ENCODE results near the gene TRPM2. TPM values are rescaled to one million over a fixed set of nuclear protein-coding genes. Genes with fewer than 3 reads are reported as not detected.

TRPM2 gene
- total and polyA plus RNA-seq, 2 donors (not counting 3 experiments of a cell fraction or from before 2014, with no cell fraction given) = not detected

- dilution Hi-C loops (cut with MboI; ENCODE audit: extremely low pct_ligation_motif_present, low sequenced_read_pairs) (no loop called here), intact Hi-C loops (cut with micrococcal nuclease) (no loop called here)
- H3K9me3 ChIP-seq (replicated peaks; ENCODE audit: control insufficient read depth, insufficient read depth, low read length) = no peaks in the 10 kb centered on the region
- H2AFZ ChIP-seq (ENCODE audit: low read depth, low read length) = no peak overlapping the region
- no peaks in the 10 kb centered on the region for H3K36me3 ChIP-seq (ENCODE audit: control insufficient read depth in 2 of 2, extremely low read depth in 1 of 2, insufficient read depth in 2 of 2, low read length in 2 of 2)
- H3K4me3 ChIP-seq (replicated peaks in 1 of 3; ENCODE audit: insufficient read depth in 1 of 3, low read depth in 1 of 3, low read length in 3 of 3) = no peak overlapping the region
- POLR2A ChIA-PET = no interaction called here
- H3K4me2 ChIP-seq (ENCODE audit: insufficient read depth, low read length) = no peak overlapping the region
- DNase-seq (ENCODE audit: low read depth, low spot score) = no peak
- FAIRE-seq = no peak
- no peaks in the 10 kb centered on the region for H4K20me1 ChIP-seq (replicated peaks; ENCODE audit: control insufficient read depth, extremely low read depth, insufficient read depth, low read length)
- no peaks in the 10 kb centered on the region for H3K79me2 ChIP-seq (ENCODE audit: control insufficient read depth, insufficient read depth, low read length)
- no peaks in the 10 kb centered on the region for H3K9me1 ChIP-seq (replicated peaks; ENCODE audit: control insufficient read depth, extremely low read depth, insufficient read depth, low read length)
- H3K9ac ChIP-seq (replicated peaks; ENCODE audit: extremely low read depth, insufficient read depth, low read length) = no peak overlapping the region
- no peaks in the 10 kb centered on the region for H3K27me3 ChIP-seq (ENCODE audit: control insufficient read depth in 2 of 2, insufficient read depth in 2 of 2, low read length in 2 of 2)
- TF ChIP-seq POLR2A (IDR thresholded peaks at IDR 0.05; ENCODE audit: low read depth, low read length) (no peak), GATA2 (IDR thresholded peaks at IDR 0.05; ENCODE audit: insufficient read depth, insufficient read length, low read depth, low read length) (no peak), JUN (IDR thresholded peaks at IDR 0.05; ENCODE audit: borderline replicate concordance, insufficient read depth, insufficient read length, low read depth) (no peak), FOS (IDR thresholded peaks at IDR 0.05; ENCODE audit: borderline replicate concordance, insufficient read depth, low read length) (no peak), MYC (IDR thresholded peaks at IDR 0.05; ENCODE audit: low read depth, low read length) (no peak), EZH2 (IDR thresholded peaks at IDR 0.05; ENCODE audit: borderline replicate concordance, low read depth, low read length, severe bottlenecking) (no peak), POLR2AphosphoS5 (IDR thresholded peaks at IDR 0.05; ENCODE audit: insufficient read depth, low read depth, low read length) (no peak)
- TF ChIP-seq, protein P1, sequence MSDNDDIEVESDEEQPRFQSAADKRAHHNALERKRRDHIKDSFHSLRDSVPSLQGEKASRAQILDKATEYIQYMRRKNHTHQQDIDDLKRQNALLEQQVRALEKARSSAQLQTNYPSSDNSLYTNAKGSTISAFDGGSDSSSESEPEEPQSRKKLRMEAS (IDR thresholded peaks at IDR 0.05; ENCODE audit: insufficient read depth, insufficient read length) = no peak
- TF ChIP-seq, protein P2, sequence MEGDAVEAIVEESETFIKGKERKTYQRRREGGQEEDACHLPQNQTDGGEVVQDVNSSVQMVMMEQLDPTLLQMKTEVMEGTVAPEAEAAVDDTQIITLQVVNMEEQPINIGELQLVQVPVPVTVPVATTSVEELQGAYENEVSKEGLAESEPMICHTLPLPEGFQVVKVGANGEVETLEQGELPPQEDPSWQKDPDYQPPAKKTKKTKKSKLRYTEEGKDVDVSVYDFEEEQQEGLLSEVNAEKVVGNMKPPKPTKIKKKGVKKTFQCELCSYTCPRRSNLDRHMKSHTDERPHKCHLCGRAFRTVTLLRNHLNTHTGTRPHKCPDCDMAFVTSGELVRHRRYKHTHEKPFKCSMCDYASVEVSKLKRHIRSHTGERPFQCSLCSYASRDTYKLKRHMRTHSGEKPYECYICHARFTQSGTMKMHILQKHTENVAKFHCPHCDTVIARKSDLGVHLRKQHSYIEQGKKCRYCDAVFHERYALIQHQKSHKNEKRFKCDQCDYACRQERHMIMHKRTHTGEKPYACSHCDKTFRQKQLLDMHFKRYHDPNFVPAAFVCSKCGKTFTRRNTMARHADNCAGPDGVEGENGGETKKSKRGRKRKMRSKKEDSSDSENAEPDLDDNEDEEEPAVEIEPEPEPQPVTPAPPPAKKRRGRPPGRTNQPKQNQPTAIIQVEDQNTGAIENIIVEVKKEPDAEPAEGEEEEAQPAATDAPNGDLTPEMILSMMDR (IDR thresholded peaks at IDR 0.05; ENCODE audit: extremely low read depth in 1 of 2, insufficient read depth in 1 of 2, low read depth in 1 of 2, low read length in 2 of 2) = no peak
- no peak overlapping the region for H3K27ac ChIP-seq (ENCODE audit: insufficient read depth, low read depth, low read length)
- no TSS peak for BruUV-seq (replicated peaks)
- CTCF ChIA-PET = no interaction called here
- no peaks in the 10 kb centered on the region for H3K4me1 ChIP-seq (ENCODE audit: control insufficient read depth, extremely low read depth, insufficient read depth, low read length)
Measured at GRCh38 chr21:44425307-44425894, 72.0 kb downstream of the TRPM2 start.

All from endothelial cell of umbilical vein (primary cell).